LNCaP clone FGC (cell line): ENCODE measurements around the gene OR8H3.
"Not testable (repeated sequence)": the region's sequence is repeated elsewhere in the genome, so short reads cannot be mapped to it uniquely, and the experiment has no call there.

ENCODE experiments used
- DNase-seq: peaks from one replicate; pipeline ENCODE4 v3.0.0-alpha.2; 2011; ENCODE audit warnings: low read depth
- H3K4me3 ChIP-seq: 2 replicates; pipeline ENCODE4 v1.5.1; 2011; ENCODE audit warnings: mild to moderate bottlenecking, low read depth, low read length, control low read depth
- CTCF ChIP-seq: IDR thresholded peaks from 2 replicates; pipeline ENCODE4 v1.5.1; 2012; ENCODE audit warnings: mild to moderate bottlenecking; ENCODE audit not compliant: control insufficient read depth, insufficient read depth; ENCODE audit errors: extremely low read depth

The OR8H3 gene

GRCh38 chr11:56122073-56122472, at the start of gene OR8H3:
TSS of gene OR8H3 (plus strand) at chr11:56122373. CDS start at chr11:56122373, 0 bp downstream.
- DNase-seq: no peak
- no peak within 1 kb of the TSS for H3K4me3 ChIP-seq
- TF ChIP-seq CTCF: no peak

GRCh38 chr11:56089697-56090096, 32.5 kb upstream of the OR8H3 start:
- no peak overlapping the region for H3K4me3 ChIP-seq
- peak; percentile 26; the same call in 1 of the 2 replicates for TF ChIP-seq CTCF
- no peak for DNase-seq

- no peak for TF ChIP-seq CTCF
- no peak within 1 kb of the TSS for H3K4me3 ChIP-seq
- DNase-seq: no peak
Measured at GRCh38 chr11:56093008-56093407, 29.2 kb upstream of the OR8H3 start, which contains the start of gene OR8I2. TSS of gene OR8I2 (plus strand) at chr11:56093308. CDS start at chr11:56093308, 0 bp downstream.

DNA sequence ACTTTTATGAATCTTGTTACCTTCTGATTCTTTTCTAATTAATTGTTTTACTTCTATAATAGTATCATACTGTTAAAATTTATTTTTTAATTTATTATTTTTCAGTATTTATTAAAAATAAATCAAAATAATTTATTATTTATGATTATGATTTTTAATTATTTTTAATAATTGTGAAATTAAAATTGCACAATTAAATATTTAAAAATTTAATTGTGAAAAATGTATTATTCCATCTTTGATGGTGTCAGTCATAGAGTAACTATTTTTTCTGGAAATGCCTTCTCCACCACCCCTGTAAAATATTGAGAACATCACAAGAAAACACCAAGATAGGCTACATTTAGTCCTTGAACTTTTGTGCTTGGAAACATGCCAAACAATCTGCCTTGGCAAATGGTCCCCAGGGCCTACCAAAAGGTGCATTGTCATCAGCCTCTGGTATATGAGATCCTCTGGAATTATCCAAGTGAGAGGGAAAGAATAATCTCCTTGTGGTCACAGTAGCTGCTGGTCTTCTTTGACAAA, 18.9 kb upstream of the OR8H3 start, which contains the start of gene OR8H2:
TSS of gene OR8H2 (plus strand) at position 478 of the 528 bp plus-strand sequence. CDS start 1,356 bp downstream, outside the sequence.
- H3K4me3 ChIP-seq: no peak within 1 kb of the TSS
- no peak for TF ChIP-seq CTCF
- DNase-seq: no peak

DNA sequence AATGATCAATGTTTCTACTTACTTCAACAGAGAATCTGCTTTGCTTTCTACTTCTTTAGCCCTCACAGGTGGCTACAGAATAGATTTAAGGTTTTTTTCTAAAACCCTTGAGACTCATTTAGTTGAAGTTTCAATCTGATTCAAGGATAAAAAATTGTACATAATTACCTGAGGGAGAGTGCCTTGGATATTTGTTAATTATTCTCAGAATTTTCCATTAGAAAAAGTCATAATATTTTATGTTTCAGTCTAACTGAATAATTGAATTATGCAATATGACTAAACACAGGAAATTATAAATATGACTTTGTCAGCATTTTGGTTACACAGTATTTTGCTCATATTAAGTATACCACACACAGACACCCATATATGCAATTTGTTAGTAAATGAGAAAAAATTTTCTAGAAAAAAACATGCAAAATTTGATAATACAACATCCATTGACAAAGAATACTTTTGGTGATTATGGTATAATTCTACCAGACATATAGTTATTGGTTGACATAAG, 18.0 kb downstream of the OR8H3 start, which contains the start of gene OR8J3:
TSS of gene OR8J3 (minus strand) at position 51 of the 511 bp plus-strand sequence. CDS start 2,483 bp downstream, outside the sequence.
- no peak for DNase-seq
- no peak for TF ChIP-seq CTCF
- H3K4me3 ChIP-seq: no peak within 1 kb of the TSS

- not testable (repeated sequence) for DNase-seq, H3K4me3 ChIP-seq
Measured at GRCh38 chr11:56143681-56144080, 21.5 kb downstream of the OR8H3 start.

DNA sequence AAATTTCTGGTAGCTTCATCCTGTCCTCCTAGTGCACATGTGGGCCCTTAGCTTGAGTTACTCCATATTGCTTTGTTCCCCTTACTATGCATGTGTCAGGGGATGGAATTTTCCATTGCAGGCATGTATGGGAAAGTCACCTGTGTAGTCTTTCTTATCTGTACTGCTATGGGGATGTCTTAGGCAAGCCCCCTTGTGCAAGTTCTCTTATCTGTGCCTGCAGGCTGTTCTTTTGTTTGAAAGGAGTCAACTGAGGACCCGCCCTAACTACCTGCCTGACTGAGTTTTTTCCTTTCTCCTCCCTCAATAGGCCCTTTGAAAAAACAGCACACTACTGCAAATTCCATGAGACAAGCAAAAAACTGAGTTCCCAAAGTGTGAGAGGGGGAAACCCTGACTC, 29.2 kb downstream of the OR8H3 start:
- no peak overlapping the region for H3K4me3 ChIP-seq
- no peak for DNase-seq
- TF ChIP-seq CTCF: no peak
